Middle frontal gyrus (tissue), 1 donor: ENCODE results near the gene IL1RAPL2.
"Not testable (repeated sequence)": the region's sequence is repeated elsewhere in the genome, so short reads cannot be mapped to it uniquely, and the experiment has no call there.

Source experiments
- DNase-seq: peaks from one replicate; pipeline ENCODE4 v3.0.0-alpha.2; 2015; ENCODE audit warnings: low spot score; ENCODE audit errors: extremely low spot score

IL1RAPL2 gene

DNA sequence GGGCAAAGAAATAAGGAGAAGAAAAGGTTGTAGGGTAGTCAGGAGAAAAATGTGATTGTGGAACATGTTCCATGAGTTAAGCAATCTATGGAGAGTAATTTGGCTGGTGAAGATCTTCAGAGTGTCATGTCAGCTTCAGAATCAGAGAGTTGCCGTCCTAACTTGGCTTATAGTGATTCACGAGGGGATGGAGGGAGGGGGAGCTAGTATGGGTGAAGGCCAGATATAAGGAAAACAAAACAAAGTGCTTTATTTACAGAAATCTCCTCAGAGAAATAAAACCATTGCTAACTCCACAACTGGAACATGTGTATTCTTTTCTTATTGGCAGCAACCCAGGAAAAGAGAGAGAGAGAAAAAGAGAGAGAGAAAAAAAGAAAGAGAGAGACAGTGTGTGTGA is 999.9 kb downstream of the IL1RAPL2 start:
- no peak for DNase-seq

DNA sequence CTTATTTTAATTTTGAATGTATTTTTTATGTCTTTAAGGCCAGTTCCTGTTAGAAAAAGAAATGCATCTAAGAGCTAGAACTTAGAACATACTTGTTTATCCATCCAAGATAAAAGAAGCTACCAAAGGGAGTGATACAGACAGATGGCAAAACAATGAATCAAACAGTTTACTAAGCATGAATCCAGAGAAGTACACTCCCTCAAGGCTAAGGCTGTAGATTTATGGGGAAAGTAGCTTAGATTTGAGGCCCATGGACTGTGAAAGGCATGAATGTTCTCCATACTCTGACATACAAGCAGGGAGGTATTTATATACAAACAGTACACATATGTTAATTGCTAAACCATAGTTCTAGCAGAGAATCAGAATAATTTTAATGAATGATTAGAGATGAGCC is 1001.1 kb downstream of the IL1RAPL2 start:
- DNase-seq, result no peak

DNA sequence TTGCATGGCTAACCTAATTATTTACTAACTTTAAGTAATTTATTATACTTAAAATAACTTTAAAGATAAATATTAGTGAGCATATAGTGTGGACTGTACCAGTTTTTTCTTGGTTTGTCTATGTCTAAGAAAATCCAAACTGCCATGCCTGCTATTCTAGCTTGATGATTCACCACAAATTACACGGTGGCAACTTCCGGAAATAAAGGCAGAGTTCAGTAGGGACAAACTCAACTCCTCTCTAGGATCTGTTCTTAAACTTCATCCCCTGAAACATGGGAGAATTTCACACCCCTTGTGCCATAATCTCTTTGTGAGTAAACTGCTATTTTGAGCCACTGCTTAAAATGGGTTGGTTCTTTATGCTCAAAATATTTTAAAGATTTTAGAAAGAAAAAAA is 1042.7 kb downstream of the IL1RAPL2 start:
- DNase-seq, result no peak

DNA sequence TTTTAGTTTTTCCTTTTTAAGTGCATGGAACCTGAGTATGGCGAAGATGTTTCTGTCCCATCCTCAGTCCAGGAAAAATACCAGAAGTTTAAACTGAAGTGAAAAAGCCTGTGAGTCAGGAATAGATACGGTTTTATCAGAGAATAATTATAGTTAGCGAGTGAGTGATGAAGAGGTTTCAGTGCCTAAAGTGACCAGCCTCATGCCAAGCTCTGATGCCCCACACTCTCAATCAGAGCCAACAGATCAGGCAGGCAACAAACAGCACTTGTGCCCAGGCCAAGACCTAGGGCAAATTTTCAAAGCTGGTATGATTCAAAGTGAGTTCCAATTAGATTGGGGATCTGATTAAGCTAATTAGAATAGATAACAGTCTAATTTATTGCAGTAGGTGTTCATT is 1043.5 kb downstream of the IL1RAPL2 start:
- no peak for DNase-seq

DNA sequence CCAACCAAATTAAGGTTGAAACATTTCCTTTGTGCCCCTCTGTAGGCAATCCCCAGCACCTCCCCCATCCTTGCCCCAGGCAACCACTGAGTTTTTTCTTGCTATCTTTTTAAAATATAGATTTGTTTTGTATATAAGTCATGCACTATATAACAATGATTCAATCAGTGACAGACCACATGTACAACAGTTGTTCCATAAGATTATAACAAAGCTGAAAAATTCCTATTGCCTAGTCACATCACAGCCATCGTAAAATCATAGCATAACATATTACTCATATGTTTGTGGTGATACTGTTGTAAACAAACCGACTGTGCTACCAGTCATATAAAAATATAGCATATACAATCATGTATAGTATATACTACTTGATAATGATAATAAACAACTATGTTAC is 1044.4 kb downstream of the IL1RAPL2 start:
- no peak for DNase-seq

DNA sequence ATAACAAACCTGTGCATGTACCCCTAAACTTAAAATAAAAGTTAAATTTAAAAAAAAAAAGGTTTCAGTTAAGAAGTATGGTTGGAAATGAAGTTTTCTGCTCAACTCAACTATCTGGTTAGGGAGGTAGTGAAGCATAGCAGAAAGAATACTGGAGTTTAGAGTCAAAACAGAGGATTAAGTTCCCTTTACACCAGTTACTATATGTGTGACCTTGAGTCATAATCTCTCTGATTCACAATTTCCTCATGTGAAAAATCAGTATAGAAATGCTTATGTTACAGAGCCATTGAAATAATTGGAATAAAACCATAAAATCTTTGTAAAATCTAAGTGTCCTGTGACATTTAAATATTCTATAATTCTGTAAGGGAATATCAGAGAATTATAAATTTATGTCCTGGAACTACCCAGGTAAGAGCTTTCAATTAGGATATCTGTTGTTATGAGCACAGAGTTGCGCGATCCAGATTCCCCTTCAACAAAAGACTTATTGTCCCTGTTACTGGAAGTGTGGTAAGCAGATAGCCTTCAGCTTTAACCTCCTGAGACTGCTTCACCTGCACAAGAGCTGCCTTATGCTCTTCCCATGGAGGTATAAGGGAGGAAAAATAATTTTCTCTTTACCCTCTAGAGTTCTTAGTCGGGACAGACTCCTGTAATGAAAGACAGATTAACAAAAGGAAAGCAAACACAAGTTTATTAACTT is 1052.5 kb downstream of the IL1RAPL2 start:
- no peak for DNase-seq

DNA sequence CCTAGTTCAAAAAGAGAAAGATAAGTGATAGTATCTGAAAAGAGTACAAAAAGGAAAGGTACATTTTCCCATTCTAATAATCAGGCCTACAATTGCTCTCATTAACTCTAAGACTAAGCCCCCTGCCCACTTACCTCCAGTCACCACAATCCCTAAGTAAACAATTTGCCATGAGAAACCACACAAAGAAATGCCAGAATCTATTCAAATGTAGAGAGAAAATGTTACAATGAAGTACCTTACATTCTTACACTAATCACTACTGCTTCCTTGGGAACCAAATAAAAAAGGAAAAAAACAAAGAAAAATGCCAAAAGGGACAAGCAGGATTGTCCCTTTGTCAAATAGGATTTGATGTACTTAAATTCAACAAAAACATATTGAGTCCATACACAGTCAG is 1068.2 kb downstream of the IL1RAPL2 start:
- no peak for DNase-seq

DNA sequence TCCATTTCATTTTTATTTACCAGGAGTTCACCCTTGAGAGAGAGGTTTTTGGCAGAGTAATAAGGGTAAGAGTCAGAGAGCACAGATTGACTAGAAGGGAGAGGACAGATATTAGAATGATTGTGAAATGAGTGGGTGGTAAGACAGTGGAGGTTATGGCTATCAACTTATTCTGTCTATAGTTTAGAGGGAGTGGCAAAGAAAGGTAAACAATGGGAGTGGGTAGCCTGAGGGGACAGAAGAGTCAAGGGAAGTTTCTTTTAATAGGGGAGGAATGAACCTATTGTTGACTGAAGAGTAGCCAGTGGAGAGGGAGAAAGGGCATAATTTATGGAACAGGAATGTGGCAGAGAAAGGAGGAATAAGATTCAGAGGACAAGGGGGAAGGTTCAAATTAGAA is 1069.8 kb downstream of the IL1RAPL2 start:
- DNase-seq, result no peak

DNA sequence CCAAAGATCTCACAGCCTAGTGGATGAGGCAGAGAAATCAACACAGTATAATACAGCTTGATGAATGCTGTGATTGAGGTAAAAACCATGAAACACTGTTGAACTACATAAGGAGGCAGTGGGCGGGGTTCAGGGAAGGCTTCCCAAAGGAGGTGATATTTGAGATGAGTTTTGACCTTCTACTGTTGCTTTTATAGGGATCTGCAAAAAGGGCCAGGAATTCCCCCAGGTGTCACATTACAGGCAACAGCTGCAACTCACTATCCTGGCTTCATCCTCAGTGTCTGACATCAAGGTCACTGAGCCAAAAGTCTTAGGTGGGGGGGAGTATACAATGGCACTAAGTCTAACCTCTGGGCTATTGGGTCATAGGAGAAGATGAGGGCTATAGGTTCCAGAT is 1070.7 kb downstream of the IL1RAPL2 start:
- DNase-seq, result no peak

DNA sequence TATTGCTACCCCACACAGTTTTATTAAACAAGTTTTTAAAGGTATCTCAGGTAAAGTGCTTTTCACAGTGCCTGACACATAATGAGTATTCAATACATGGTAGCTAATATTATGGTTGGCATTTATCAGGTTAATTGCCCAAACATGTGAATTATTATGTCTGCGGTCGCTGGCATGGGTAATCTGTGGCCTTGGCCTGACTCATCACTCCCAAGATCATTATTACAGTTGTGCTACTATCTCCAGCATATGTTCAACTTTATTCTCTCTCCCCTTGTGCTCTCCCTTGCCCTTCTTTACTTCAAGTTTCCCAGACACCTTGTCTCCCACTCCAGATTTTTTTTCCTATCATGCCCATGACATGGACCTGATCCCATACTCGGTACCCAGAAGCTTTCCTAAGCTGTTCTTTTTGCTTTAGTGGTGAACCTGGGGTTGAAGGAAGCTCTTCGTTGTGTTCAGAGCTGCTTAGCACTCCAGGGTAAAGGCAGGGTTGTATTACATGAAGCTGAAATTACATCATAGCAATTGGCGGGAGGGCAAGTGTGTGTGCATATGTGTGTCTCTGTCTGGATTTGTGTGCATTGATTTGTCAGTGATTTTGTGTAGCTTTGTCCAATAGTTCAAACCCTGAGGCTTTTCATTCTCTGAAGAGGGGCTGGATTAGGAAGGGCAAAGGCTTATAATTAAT is 1079.8 kb downstream of the IL1RAPL2 start:
- no peak for DNase-seq

DNA sequence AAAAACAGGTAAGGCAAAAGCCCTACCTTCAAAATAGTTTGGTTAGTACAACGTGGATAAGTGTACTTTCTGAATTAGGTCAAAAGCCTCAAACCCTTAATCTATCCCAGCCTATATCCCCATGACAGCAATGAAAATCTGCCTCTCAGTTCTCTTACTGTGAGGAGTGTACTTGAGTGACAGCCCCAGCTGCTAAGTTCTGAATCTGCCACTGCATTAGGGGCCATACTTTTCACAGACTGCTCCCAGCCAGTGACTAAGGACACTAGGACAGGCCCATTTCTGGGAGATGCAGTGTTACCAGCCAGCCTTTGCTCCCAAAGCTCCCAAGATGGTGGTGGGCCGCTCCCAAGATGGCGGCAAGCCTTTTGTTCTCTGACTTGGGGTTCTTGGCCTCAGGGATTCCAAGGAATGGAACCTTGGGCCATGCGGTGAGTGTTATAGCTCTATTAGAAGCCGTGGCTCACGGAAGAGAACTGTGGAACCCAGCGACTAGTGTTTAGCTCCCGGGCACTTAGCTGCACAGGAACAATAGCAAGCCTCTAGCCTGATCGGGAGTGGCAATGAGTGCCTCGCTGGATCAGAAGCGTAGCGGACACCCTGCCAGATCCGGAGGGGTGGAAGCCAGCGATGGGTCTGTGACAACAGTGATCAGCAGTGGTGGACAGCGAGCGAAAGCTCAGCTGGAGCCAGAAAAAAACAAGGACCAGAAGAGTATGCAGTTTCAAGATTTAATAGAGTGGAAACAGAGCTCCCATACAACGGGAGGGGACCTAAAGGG is 1080.8 kb downstream of the IL1RAPL2 start:
- DNase-seq, result no peak

DNA sequence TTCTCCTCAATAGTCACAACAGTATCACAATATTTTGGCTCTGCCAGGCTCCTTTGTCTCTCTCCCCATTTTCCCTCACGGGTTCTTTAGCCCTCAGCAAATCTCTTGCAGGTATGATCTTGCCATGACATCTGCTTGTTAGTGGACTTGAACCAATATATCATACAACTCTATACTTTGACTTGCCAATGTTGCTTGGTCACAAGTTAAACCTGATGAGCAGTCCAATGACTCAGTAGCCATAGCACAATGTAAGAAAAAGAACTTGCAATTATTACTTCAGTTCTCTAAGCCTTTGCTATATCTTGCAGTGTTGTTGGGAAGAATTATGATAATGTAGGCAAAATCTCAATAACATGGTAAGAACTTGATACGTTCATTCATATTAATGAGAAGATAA is 1081.8 kb downstream of the IL1RAPL2 start:
- no peak for DNase-seq

DNA sequence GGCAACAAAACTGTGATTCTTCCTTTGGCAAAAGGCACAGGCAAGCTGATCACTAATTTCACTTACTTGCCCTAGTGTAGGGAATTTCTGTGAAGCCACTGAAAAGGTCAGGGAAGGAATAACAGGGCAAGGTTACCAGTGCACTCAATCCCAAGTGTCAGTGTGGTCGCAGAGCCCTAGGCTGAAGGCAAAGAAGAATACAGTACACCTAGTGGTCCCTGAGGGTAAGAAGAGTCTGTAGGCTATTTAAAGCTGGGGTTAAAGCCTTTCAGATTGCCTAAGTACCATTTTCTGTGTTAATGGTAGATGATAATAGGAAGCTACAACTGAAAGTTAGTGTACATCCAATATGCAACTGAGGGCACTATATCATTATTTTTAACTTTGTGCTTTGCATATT is 1082.7 kb downstream of the IL1RAPL2 start:
- no peak for DNase-seq

DNA sequence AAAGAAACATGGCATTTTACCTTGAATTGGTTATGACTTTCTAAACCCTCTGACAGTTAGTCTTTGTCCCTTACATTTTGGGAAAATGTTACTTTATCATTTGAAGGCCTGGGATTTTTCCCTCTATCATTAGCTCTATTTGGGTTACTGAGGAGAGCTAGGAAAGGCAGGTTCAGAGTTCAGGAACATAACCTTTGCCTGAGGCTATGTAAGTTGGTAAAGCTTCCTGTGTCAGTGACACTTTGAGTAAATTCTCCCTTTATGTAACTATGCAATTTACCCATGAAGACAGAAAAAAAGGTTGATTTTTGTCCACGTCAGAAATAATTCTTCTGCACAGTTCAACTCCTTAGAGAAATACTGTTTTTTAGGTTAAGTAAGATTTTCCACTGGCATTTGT is 1084.6 kb downstream of the IL1RAPL2 start:
- DNase-seq, result no peak

DNA sequence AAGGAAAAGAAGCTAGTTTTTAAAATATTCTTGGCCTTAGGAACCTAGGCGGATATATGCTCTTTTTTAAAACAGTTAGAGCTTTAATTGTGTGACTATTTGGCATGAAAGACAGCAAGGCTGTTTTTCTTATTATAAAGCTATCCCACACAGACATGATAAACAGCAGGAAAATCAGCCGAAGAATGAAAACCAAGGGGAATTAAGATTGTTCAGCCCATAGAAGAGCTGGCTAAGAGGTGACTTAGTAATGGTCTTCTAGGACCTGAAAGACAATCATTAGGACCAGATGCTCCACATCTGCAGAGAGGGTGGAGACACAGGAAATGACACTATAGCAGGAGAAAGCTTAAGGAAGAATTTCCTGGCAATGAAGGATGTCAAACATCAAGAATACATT is 1085.0 kb downstream of the IL1RAPL2 start:
- no peak for DNase-seq

DNA sequence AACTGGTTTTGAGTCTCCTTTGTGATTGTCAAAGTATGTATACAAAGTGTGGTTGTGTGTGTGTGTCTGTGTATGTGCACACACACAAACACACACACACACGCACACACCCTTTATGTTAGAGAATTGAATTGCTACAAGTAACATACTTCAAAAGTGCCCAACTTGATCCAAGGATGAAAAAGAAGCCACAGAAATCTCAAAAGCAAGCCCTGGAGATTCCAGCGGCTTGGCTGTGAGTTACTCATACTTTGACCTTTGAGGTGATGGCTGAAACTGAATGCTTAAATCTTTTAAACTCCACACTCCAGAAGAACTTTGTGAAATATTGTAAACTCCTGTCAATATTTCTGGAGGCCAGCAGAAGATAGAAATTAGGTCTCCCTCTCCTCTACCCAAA is 1087.9 kb downstream of the IL1RAPL2 start:
- DNase-seq, result no peak

DNA sequence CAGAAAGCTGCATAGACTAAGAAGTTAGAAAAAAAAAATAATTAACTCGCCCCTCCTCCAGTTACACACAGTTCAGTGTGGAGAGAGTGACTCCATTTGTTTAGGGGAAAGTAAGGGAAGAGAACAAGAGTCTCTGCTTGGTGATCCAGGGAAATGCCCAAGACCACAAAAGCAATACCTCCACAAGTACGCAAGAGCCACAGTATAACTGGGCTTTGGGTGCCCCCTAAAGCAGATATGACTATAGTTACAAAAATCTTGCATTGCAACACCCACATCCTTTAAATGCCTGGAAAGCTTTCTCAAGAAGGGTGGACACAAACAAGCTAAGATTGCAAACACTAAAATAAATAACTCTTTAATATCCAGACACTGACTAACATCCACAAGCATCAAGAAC is 1092.1 kb downstream of the IL1RAPL2 start:
- no peak for DNase-seq

DNA sequence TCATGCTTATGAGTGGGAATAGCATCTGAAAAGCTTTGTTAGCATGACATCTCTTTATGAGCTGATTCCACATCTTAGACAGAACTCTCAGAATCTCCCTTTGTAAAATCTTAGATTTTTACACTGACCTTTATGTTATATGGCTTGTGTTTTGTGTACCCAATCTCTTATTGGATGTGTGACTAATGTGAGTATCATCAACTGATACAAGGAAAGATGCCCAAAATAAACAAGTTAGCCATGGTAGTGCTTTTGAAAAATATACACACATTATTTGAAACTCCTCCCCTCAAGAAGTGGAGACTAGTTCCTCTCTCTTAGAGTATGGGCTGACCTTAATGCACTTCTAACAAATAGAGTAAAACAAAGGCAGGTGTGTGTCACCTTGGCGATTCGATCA is 1096.2 kb downstream of the IL1RAPL2 start:
- no peak for DNase-seq

DNA sequence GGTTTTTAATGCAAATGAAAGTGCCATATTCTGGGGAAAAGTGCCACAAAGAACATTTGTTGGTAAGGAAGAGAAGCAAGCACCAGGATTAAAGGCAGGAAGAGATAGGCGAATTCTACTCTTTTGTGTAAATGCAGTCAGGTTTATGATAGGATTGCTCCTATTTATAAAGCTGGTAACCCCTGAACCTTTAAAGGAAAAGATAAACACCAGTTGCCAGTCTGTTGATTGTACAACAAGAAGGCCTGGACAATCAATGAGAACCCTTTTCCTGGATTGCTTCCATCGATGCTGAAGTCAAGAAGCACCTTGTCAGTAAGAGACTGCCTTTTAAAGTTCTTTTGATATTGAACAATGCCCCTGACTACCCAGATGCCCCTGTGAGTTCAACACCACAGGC is 1098.2 kb downstream of the IL1RAPL2 start:
- DNase-seq, result no peak

DNA sequence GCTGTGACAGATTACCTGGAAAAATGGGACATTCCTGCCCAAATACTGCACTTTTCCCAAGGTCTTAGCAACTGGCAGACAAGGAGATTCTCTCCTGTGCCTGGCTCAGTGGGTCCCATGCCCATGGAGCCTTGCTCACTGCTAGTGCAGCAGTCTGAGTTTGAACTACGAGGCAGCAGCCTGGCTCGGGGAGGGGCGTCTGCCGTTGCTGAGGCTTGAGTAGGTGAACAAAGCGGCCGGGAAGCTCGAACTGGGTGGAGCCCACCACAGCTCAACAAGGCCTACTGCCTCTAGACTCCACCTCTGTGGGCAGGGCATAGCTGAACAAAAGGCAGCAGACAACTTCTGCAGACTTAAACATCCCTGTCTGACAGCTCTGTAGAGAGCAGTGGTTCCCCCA is 1118.3 kb downstream of the IL1RAPL2 start:
- DNase-seq, result not testable (repeated sequence)

DNA sequence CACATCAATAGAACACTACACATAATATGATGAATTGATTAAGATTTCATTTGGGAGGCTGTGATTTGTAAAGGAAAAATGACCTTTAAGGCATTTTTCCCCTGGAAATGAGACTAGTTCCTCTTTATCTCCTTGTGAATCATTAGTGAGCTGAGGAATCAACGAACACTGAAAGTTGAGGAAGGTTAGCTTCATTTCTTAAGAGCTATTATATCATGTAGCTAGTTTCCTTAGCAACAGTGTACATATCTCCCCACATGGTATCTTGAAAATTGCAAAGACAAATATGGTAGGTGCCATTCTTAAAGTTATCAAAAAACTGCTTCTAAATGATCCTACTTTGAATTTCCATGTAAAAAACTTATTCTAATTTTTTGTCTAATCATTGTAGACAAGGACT is 1128.8 kb downstream of the IL1RAPL2 start:
- no peak for DNase-seq

DNA sequence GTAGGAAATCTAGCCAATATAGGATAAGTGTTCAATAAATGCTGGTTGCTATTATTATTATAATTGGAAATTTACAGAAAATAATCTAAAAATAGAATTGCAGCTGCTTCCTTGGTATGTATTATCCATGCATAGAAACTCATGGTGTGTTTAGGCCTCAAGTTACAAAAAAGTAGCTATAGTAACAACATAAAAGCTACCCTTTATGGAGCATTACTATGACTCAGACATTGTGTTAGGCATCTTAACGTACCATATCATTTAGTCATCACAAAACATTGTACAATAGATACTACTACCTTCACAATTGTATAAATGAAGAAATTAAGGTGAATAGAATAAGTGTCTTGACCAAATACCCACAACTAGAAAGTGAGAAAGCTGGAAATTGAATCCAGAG is 1129.5 kb downstream of the IL1RAPL2 start:
- DNase-seq, result no peak

DNA sequence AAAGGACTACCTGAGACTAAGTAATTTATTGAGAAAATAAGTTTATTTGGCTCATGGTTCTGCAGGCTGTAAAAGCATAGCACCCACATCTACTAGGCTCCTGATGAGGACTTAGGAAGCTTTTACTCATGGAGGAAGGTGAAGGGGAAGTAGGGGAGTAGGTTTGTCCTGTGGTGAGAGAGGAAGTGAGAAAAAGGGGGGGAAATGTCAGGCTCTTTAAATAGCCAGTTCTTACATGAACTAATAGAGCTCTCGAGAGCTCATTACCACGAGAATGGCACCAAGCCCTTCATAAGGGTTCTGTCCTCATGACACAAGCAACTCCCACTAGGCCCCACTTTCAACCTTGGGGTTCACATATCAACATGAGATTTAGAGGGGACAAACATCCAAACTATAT is 1130.9 kb downstream of the IL1RAPL2 start:
- DNase-seq, result no peak
